NCI-H2227 (cell line): ENCODE data around the gene USP1.

Experiments used
- DNase-seq: peaks from one replicate; lab custom pipeline; 2025; ENCODE audit not compliant: unreplicated experiment; lab: John Stamatoyannopoulos, UW

USP1 gene

DNA sequence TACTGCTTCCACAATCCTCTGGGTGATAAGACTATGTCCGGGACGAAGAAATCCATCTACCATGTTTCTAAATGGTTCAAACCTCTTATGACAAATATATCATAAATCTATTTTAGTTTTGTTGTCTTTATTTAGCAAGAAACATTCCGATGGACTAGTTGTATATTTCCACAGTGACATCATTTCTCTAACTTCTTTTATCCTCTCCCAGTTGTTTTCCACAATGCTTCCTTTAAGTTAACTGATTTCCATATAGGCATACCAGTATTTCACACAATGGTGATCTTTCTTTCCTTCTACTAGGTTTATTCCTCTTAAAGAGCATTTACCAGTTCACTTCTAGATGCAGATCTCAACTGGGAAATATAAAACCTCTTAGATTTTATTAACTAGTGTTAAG lies 44.8 kb downstream of the USP1 start:
- DNase-seq = no peak

DNA sequence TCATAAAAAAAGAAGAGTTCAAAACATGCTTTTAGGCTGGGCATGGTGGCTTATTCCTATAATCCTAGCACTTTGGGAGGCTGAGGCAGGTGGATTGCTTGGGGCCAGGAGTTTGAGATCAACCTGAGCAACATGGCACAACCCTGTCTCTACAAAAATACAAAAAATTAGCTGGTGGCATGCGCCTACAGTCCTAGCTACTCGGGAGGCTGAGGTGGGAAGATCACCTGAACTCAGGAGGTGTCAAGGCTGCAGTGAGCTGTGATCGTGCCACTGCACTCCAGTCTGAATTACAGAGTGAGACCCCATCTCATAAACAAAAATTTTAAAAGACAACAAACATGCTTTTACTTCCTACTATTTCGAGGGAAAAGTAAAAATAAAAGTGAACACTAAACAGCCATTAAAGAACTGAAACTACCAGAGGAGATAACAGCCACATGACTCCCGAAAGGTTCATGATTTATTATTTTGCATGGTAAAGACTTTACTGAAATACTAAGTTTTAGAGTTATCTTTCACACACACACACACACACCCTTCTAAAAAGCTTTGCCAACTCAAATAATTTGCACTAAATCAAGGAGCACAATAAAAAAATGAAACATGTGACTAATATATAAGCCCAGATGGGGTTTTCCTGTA lies 48.1 kb downstream of the USP1 start:
- no peak for DNase-seq

DNA sequence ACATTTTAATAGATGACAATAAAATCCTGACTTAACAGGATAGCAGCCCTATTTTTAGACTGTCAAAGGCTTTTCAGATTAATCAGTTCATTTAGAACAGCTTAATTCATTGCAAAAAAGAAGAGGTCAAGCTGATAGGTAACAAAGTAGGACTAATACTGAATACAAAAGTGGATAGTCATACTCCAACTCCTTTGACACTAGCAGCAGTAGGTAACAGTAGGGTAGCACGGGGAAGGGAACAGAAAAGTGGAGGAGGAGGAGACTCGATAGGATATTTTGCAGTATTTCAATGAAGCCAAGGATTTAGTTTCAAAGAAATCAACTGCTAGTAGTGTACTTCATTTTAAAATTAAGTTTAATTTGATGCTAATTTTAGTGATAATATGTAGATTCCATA lies 51.1 kb downstream of the USP1 start:
- DNase-seq = no peak

DNA sequence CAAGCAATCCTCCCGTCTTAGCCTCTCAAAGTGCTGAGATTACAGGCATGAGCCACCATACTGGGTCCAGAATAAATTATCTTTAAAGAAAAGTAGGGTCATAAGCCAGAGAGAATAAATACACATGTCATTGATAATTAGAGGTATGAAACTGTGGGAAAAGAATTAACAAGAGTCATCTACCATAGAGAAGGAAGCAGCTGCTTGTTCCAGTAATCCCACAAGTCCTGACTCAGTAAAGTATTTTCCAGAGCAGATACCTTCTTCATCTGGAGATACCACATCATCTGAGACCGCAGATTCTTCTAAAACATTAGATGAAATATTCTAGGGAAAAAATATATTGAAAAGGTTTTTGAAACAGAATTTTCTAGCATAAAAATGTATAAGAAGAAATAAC lies 55.7 kb downstream of the USP1 start:
- no peak for DNase-seq

DNA sequence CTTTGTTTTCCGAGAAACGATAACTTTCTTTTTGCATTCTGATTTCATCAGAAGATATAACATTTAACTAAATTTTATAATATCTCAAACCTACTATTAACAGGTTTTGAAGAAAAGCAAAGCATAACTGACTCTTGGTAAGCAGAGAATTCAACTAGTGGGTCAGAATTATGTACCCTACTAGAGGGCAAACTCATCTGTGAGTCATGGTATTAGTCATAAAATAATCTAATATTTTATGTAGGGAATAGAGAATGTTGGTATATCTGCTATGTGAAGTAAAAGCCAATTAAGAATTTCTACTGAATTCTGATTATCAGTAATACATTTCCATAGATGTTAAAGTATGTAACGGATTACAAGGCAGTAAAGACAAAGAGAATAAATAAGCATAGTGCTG lies 56.8 kb downstream of the USP1 start:
- no peak for DNase-seq

DNA sequence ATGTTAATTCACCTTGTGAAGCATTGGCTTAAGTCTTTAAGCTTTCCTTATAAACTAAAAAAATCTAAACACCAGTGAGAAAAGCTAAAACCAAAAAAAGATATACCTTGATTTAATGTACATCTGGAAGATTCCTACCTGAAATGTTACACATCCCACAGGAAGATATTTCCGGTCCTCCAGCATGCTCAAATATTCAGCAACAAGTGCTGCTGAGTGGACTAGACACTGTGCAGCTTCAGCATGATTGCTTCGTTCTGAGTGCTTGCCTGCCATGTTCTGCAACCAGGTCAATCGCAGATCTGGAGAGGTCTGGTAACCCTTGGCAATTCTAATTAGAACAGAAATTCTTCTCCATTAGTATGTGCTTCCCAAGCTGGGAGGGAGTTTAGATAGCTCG lies 57.3 kb downstream of the USP1 start:
- no peak for DNase-seq

DNA sequence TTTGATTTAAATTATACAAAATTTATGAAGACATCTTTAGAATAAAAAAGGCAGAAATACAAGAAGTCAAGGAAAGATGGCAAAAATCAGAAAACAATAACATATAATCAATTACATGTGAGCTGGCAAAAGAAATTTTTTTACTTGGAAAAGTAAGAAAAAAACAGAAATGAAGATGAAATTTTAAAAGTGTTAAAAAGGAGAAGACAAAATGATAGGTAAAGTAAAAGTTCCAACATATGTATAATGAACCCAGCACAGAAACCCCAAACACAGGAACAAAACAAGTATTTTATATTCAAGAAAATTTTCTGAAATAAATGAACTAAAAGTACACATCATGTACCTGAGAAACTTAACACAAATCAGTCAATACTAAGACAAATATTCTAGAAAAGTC lies 63.4 kb downstream of the USP1 start:
- no peak for DNase-seq
